Stimulated activated CD4-positive, alpha-beta T cell treated with anti-CD3 and anti-CD28 coated beads, Interleukin-2, amount 100 ng/mL, for 24 hours (primary cell): Measurements from ENCODE around the gene PPP6R3.

ENCODE experiments used
- DNase-seq, 2 donors: peaks; one replicate each; pipeline ENCODE4 v3.0.0-alpha.2; 2020

The PPP6R3 gene

DNA sequence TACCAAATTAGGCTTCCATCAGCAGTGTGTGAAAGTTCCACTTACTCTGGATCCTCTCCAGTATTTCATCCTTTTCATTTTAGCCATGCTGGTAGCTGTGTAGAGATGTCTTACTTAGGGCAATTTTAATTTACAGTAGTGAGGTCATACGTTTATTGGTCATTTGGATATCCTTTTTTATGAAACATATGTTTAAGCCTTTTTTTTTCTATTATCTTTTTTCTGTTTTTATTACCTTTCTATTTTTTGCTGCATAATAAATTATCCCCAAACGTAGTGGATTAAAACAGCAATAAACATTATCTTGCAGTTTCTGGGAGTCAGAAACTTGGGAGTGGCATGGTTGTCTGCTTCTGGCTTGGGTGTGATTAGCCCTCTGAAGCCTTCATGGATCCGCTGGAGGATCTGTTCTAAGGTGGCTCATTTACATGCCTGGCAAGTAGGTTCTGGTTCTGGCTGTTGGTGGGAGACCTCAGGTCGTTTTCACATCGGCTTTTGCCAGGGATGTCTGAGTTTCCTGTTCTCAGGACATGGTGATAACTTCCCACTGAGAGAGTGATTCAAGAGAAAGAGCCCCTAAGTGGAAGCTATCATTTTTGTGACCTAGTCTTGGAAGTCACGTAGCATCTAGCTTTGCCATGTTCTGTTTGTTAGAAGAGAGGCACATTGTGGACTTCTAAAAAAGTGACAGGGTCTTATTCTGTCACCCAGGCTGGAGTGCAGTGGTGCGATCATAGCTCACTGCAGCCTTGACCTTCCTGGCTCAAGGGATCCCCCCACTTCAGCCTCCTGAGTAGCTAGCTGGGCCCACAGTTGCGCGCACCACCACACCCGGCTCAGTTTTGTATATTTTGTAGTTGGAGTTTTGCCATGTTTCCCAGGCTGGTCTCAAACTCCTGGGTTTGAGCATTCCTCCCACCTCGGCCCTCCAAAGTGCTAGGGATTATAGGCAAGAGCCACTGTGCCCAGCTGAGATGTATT is 38.6 kb downstream of the PPP6R3 start:
- DNase-seq = no peak

DNA sequence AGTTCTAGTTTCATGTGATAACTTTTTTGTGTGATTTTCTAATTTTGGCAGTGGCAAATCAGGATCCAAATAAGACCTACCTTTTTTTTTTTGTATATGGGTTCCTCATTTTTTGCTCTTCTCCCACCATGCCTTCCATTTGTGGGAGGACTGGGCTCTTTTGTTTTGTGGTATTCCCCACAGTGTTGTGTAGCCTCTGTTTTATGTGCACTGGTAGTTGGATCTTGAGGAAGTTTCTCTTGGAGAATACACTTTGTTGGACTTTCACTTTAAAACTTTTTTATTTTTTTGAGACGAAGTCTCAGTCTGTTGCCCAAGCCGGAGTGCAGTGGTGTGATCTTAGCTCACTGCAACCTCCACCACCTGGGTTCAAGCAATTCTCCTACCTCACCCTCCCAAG is 39.7 kb downstream of the PPP6R3 start:
- DNase-seq = no peak

DNA sequence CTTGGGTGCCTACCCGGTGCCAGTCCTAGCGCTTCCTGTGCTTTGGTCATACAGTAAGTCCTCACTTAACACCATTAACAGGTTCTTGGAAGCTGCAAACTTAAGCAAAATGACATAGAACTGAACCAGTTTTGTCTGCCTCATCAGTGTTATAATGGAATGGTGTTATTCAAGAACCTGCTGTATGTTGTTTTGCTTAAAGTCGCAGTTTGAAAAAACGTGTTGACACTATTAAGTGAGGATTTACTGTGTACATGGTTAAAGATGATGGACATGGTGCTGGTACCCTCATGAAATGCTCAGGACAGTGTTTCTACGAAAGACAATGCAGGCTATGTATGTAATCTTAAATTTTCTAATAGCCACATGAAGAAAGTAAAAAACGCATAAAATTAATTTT is 41.3 kb downstream of the PPP6R3 start:
- no peak for DNase-seq

DNA sequence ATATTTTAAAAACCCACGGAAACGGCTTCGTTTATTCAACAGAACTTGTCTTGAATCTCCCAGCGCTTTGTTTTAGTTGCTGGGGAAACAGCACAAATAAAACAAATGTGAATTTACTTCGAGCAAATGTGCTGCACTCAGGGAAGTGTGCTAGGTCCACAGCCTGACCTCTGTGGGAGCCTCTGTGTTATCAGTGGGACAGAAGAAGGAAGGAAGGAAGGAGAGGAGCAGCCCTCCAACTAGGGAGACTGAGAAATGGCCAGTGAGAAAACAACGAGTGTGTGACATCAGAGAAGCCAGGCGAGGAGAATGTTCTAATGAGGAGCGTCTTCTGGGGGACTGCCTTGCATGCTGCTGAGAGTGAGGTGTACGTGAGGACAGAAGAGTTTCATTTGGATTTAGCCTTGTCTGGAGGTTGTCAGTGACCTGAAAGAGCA is 42.7 kb downstream of the PPP6R3 start:
- DNase-seq = no peak

DNA sequence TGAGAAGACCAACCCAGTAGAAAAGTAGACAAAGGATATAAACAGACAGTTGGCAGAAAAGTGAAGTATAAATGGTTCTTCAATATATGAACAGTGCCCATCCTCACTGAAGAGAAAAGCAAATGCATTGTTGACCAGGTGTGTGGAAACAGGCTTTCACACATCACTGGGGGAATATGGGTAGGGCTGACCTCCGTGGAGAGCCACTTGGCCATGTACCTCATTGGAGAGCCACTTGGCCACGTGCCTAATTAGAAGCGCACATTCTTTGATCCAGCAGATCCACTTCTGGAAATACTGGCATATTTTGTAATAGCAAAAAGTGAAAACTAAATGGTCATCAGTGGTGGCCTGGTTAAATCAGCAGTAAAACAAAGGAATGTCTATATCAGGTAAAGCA is 43.2 kb downstream of the PPP6R3 start:
- no peak for DNase-seq

DNA sequence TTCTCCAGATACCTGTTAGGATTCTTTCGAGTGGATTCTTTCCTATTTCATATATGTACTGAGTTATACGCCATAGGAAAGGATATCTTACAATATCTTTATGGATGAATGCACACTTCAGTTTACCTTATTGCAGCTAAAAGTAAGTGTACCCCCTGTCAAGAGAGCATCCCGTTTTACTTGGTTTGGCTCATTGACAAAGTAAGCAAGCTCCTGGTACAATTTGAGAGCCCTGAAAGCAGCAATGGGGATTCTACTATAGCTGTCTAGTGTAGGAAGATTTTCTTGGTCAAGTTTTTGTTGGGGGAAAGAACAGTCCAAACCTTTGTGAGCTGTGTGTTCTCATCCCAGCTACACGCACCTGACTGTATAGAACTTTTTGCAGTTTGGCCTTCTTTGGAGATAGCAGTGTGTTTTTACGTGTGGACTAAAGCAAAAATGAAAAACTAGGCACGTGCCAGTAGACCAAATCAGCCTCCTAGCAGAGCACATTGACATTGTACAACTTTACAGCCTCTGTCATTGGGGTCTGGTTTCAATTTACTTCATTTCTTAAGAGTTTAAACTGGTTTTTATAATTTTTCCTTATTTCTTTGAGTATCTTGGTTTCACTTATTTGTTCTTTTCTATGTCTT is 44.0 kb downstream of the PPP6R3 start:
- no peak for DNase-seq

DNA sequence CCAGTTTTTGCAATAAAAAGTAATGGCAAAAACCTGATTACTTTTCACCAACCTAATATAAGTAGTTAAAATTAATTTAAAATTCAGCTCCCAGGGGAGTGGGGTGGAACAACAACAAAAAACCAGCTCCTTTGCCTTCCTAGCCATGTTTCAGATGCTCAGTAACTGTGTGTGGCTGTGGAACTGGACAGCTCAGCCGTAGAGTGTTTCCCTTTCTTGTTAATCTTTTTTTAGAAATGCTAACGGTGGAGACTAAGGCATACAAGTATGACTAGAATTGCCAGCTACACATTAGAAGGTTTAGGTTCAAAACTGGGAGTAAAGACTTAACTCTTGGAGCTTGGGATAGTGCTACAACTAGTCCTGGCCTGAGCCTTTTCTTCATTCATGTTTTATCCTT is 45.0 kb downstream of the PPP6R3 start:
- no peak for DNase-seq

DNA sequence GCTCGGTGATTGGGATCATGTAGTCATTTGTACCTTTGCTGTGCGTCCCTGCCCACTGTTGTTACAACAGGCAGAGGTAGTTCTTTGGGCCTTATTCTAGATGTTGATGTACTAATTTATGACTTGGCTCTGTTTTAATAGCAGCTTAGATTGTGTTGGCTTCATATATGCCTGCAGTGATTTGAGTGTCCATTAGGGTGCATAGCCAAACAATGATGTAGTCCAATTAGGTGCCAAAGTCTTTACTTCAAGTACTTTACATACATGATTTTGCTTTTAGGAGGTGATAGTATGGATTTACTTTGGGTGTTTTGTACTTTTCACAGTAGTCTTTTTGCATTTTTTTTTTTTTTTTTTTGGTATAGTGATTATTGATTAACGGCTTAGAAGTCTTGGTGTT is 46.4 kb downstream of the PPP6R3 start:
- no peak for DNase-seq

DNA sequence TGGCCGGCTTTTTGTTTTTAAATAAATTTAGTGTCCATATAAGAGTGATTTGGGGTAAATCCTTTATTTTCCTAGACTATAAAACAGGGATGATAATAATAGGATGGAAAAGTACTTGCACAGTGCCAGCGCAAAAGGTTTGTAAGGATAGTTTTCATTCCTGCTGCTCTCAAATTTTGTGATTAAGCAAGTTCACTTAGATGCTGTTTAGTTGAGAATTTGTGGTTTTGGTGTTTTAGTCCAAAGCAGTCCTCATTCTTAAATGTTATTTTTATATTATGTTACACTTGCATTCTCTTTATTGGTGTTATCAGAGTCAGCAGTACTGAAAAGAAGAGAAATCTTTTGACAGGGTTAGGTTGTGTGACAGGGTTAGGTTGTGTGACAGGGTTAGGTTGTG is 47.9 kb downstream of the PPP6R3 start:
- no peak for DNase-seq

DNA sequence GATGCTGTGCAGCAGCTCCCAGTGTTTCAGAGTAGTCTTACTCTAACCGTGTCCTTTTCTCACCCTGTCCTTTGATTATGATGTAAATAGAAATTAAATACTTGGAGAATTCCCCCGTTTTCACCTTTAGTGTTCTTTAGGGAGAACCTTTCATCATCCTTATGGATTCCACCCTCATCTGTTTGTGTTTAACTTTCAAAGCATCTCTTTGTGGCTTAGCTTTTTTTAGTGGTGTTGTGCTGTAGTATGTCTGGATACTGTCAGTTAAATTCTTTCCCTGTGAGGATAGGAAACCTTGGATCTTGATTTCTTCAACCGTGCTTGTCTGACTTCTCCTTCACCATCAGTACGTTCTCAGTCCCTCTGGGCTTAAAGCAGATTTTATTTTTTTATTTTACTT is 48.5 kb downstream of the PPP6R3 start:
- no peak for DNase-seq

DNA sequence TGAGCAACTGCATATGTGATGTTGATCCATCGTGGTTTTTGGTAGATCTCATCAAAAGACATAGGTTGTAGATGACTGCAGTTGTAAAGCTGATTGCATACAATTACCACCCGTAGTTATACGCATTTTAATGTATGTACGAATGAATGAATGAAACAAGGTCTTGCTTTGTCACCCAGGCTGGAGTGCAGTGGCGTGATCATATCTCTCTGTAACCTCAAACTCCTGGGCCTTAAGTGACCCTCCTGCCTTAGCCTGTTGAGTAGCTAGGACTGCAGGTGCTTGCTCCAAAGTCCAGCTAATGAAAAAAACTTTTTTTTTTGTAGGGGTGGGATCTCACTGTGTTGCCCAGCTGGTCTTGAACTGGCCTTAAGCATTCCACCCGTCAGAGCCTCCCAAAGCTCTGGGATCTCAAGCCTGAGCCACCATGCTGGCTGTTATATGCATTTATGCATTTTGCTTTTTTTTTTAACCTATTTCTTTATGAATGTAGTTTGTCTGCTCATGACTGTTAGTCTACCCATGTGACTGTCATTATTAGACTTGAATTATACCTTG is 53.5 kb downstream of the PPP6R3 start:
- DNase-seq = no peak

DNA sequence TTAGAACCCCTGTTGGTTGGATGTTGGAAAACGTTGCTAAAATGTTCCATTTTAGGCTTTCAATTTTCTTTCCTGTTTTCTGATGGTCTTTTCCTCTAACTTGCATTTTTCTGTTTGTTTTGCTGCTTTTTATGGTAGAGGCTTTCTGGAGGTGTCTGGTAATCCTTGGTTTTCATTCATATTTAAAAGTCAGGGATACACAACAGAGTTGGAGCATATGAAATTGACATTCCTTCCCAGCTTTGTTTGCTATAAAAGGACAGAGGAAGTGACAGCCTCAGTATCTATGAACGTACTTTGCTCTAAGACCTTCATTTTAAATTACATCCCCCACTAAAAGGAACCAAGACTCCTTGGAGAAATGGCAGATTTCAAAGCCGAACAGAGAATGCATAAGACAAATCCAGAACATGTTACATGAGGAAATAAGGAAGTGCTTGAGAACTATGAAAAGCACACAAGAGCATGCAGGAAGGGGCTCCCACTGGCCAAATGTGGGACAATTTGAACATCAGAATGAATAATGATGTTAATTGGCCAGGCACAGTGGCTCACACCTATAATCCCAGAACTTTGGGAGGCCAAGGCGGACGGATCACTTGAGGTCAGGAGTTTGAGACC is 56.7 kb downstream of the PPP6R3 start:
- DNase-seq = no peak

DNA sequence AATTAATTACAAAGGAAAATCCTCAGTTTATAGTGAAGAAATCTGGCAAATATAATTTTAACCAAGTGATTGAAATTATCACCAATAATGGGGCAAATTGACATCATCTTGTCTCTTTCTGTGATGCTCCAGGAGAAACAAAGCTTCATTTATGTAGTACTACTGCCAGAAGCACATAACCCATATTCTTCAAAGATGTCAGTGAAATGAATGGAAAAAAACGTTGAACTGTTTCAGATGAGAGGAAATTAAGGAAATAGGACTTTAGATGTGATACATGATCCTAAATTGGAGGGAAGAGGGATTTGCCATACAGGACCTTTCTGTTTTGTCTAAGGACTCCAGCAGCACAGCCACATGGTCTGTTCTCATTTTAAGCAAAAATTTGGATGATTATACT is 57.6 kb downstream of the PPP6R3 start:
- no peak for DNase-seq

DNA sequence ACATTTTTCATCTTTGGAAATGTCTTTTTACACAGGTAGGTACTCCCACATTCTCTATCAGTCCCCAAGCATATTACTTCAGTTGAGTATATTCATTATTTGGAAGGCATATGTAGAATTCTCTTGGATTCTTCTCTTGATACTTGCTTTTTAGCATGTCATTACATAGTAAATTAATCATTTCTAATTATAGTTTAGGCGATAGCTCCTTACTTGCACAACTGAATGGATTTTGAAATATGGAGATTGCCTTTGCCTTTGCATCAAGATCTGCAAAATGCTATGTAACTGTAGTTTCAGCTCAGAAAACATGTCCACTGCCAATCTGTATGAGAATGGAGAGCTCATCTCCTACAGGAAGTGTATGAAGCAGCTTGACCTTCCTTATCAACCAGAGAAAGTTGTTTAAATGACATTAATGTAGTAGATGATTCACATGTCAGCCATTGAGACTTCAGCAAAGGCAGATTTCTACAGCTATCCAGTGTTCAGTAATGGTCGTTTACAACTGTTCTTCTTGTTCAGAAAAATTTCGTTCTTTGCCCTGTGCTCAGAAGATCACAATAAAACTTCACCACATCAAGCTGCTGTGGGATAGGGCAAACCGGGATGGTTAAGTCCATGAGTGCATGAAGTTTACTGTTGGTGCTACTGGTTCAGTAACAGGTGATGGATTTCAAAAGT is 61.6 kb downstream of the PPP6R3 start:
- DNase-seq = no peak

DNA sequence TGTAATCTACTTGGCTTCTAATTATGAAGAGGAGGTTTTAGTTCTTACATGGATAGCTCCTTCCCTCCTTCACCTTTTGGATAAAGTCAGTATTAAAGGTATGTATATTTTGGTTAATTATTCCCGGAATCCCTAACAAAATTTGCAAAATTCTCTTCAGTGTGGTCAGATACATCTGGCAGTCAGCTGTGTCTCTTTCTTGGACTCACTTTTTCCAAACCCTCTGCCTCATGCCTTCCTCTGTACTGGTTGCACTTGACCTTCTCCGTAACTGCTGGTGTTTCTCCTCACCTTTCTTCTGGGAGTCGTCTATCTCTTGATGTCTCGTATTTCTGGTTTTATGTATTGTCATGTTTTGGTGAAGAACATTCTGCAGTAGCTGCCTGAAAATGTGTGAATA is 62.5 kb downstream of the PPP6R3 start:
- no peak for DNase-seq

DNA sequence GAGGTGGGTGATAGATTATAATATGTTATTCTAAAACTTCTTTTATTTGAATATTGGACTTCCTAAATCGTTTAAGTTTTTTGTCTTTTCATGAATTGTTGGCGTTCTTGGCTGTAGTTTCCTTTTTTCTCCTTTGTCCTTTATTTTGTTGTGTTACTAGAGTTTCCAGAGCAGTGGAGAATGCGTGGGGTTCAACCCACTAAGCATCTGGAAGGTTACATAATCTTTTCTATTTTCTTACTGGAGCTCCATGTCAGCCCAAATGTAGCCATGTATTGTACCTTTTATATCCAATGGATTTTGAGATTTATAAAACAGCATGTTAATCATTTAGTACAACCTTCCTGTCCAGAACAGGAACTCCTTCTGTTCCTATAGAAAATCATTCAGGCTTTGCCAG is 63.2 kb downstream of the PPP6R3 start:
- DNase-seq = no peak

DNA sequence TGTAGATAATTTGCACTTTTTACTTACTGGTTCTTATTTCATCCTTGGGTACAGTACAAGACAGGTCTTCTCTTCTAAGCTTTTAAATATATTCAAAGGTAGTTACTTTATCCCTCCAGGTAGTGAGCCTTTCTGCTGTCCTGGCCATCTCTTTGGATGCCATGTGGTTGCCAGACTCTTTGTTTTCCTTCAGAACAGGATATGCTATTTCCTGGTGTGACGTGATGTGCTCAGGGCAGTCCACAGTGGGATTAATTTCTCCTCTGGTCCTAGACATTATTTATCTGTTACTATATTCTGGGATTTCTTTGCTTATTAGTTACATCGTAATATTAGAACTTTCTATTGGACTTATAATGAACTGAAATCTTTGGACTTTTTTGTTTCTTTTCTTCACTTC is 63.7 kb downstream of the PPP6R3 start:
- DNase-seq = no peak

DNA sequence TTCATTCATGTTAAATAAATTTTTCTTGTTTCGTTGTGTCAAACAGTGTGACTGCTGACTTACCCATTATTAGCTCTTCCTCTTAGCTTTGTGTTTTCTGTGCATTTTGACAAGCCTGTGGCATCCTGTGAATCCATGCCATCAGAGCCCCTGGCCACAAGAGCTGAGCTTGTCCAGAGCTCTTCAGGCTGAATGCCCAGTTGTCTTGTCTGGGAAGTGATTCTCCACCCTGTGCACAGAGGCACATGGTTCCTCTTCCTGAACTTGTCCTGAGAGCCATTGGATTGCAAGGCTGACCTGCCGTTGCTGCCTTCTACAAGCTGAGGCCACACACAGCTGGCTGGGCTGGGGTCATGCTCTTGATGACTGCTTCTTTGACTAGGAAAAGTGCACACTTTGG is 64.1 kb downstream of the PPP6R3 start:
- DNase-seq = no peak

DNA sequence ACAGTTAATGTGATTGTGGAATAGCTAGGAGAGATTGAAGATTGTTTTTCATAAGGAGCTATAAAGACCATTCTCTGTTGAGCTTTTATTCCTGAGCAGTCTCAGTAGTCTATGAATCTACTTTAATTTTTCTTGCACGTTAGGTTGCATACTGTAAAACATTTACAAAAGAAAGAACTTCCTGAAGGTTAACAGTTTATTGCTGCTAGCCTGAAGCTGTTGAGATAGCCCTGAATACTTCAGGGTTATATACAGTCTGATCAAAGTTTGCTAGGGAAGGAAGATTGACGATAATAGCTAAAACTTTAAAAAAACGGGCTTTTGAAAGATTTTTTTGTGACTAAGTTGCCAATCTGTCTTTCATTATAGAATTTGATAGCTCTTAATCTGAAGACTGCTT is 64.8 kb downstream of the PPP6R3 start:
- no peak for DNase-seq

DNA sequence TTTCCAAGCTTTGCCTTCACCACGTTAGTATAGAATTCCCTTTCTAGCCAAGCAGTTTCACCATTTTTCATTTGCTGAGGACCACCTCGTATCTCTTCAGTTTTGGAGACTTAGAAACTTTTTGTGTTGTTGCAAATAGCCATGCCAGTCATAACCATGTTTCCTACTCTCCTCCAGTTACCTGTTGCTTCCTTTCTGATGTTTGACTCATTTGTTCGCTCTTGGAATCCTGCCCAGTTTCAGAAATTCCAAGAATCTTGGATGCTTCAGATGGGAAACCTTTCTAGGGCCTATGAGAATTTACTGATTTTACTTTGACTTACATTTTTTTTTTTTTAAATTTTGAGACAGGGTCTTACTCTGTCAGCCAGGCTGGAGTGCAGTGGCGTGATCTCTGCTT is 65.4 kb downstream of the PPP6R3 start:
- no peak for DNase-seq

DNA sequence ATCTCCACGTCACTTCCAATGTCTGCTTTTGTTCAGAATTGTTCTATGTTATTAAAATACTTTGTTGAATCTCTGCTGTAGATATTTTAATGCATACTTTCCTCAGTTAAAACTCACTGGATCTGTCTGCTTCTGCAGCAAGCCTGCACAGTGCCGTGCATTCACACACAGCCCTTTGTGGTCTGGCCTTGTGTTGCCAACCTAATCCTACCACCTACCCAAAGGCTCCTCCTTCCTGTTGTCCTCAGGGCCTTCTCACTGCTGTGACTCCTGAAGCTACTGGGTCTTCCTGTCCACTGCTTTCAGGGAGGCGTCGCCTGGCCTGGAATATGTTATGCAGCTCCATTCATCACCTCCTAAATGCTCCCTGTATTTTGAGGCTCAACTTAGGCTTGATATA is 67.0 kb downstream of the PPP6R3 start:
- no peak for DNase-seq

DNA sequence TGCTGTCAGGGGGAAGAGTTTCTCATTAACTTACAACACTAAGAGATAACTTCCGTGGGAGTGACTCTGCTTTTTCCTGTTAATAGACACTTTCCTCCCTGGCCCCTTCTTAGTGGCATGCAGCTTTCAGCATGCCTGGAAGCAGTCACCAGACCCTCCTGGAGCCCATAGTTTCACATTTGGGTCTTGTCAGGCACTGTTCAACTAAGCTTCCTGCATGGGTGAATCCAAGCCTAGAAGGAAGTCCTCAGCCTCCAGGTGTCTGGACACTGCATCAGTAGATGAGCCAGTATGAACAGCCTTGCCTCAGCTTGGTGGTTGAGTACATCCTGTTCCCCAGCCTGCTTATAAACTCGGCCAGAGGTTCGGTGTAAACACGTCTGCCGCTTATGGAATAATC is 68.1 kb downstream of the PPP6R3 start:
- DNase-seq = no peak

DNA sequence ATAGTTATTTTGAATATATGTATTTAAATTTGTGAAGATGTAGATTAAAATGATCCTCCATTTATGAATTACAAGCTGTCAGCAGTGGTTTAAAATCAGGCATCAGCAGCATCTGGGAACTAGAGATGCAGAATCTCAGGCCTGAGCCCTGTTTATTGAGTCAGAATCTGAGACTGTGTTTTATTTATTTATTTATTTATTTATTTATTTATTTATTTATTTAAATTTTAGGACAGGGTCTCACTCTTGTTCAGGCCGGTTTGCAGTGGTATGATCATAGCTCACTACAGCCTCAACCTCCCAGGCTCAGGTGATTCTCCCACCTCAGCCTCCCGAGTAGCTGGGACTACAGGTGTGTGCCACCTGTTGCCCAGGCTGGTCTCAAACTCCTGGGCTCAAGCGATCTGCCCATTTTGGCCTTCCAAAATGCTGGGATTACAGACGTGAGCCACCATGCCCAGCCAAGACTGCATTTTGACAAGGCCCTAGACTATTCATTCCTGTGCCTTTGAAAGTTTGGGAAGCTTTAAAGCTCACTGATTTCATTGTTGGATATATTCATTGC is 70.7 kb downstream of the PPP6R3 start:
- DNase-seq = no peak
